GM21381 (cell line): Measurements from ENCODE around the gene ESPN.
"Not testable (repeated sequence)": the region's sequence is repeated elsewhere in the genome, so short reads cannot be mapped to it uniquely, and the experiment has no call there.

ENCODE experiments used
- ATAC-seq: cut with Tn5 transposase; IDR thresholded peaks from one replicate; pipeline ENCODE4 v1.9.1; 2021; ENCODE audit warnings: mild to moderate bottlenecking, moderate library complexity; ENCODE audit not compliant: unreplicated experiment

Gene ESPN

GRCh38 chr1:6427441-6428390 lies 3.1 kb downstream of the ESPN start:
- no peak for ATAC-seq

GRCh38 chr1:6428453-6428852 lies 3.9 kb downstream of the ESPN start:
- not testable (repeated sequence) for ATAC-seq

GRCh38 chr1:6429660-6430411 lies 5.3 kb downstream of the ESPN start:
- not testable (repeated sequence) for ATAC-seq

- ATAC-seq, result not testable (repeated sequence)
Measured at GRCh38 chr1:6431645-6432579, 7.3 kb downstream of the ESPN start.

GRCh38 chr1:6434186-6434585 lies 9.6 kb downstream of the ESPN start:
- no peak for ATAC-seq

GRCh38 chr1:6435129-6435528 lies 10.6 kb downstream of the ESPN start:
- ATAC-seq, result no peak

- ATAC-seq, result no peak
Measured at GRCh38 chr1:6435547-6435946, 11.0 kb downstream of the ESPN start.

- not testable (repeated sequence) for ATAC-seq
Measured at GRCh38 chr1:6436277-6436676, 11.7 kb downstream of the ESPN start.

- ATAC-seq, result not testable (repeated sequence)
Measured at GRCh38 chr1:6437012-6437700, 12.6 kb downstream of the ESPN start.

- no peak for ATAC-seq
Measured at GRCh38 chr1:6438047-6438525, 13.5 kb downstream of the ESPN start.

- ATAC-seq, result no peak
Measured at GRCh38 chr1:6440198-6441126, 15.9 kb downstream of the ESPN start.

GRCh38 chr1:6441586-6441985 lies 17.0 kb downstream of the ESPN start:
- ATAC-seq, result no peak

- ATAC-seq, result no peak
Measured at GRCh38 chr1:6443339-6444115, 19.0 kb downstream of the ESPN start.

GRCh38 chr1:6444377-6444776 lies 19.8 kb downstream of the ESPN start:
- ATAC-seq, result no peak

GRCh38 chr1:6445062-6445763 lies 20.6 kb downstream of the ESPN start:
- ATAC-seq, result no peak

GRCh38 chr1:6445929-6446328 lies 21.4 kb downstream of the ESPN start:
- not testable (repeated sequence) for ATAC-seq

- ATAC-seq, result no peak
Measured at GRCh38 chr1:6446665-6447015, 22.1 kb downstream of the ESPN start.
